ENCODE data around the gene OARD1.

The OARD1 gene

GRCh38 chr6:41047745-41048732 is 24.1 kb downstream of the OARD1 start:
- DNase-seq = no peak

DNA sequence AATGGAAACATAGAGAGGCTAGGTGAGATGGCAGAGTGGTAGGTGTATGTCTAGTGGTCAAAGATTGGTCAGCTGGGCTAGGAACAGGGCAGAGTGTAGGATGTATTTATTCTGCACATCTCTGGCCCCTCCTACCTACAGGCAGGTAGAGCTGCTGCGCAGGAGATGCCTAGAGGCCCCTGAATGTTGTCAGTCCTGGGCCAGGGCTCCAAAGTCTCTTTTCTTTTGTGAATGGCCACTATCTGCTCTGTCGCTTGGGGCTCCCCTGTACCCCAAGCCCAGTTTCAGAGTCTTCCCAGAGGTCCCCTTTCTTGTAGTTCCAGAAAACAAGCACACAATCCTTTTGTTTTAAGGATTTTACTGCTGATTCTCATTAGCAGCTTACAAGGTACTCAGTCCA is 24.9 kb downstream of the OARD1 start:
- no peak for DNase-seq

- DNase-seq = no peak
Observed at GRCh38 chr6:41046084-41046483, 26.1 kb downstream of the OARD1 start.

DNA sequence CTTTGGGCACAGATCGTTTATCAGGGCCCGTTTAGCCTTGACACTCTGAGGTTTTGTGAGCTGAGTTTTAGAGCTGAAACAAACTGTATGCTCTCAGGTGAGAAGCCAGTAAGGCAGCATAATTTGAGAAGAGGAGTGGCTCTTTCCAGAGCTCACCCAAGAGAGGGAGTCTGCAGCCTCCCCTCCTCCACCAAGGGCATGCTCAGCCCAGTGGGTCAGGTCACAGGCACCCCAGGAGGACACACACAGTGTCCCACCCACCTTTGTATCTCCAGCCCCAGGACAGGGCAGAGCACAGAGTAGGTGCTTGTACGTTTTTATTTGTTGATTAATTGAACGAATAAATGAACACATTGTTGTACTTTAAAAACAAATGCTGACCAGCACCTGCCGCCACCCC is 26.5 kb downstream of the OARD1 start:
- DNase-seq = no peak

GRCh38 chr6:41043151-41043550 is 29.0 kb downstream of the OARD1 start:
- DNase-seq = no peak

GRCh38 chr6:41042226-41043055 is 29.7 kb downstream of the OARD1 start, which contains the start of gene TSPO2:
TSS of gene TSPO2 (plus strand) at chr6:41042467. CDS start at chr6:41042986, 519 bp downstream.
- DNase-seq = no peak

DNA sequence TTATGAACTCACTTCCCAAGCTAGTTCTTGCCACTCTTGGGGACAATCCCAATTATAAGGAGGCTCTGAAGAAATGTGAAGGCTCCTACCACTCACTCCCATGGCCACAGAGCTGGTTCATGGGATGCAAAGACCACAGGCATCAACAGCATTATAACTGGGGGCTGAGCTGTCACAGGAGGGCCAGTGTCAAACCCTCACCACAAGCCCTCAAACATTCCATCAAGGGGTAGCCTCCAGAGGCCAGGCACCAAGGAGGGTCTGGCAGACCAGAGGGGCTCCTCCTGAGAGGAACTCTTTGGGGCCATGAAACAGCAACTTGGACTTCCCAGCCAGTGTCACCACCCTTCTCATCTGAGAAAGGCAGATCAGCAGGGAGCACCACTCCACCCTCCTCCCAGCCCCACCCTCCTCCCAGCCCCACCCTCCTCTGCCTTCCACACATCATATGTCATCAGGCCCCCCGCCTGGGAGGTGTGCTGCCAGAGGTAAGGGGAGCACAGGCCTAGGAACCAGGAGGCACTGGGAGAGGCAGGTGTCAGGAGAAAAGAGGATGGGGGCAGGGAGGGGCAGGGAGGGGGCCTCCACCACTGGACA is 31.1 kb downstream of the OARD1 start:
- DNase-seq = no peak

DNA sequence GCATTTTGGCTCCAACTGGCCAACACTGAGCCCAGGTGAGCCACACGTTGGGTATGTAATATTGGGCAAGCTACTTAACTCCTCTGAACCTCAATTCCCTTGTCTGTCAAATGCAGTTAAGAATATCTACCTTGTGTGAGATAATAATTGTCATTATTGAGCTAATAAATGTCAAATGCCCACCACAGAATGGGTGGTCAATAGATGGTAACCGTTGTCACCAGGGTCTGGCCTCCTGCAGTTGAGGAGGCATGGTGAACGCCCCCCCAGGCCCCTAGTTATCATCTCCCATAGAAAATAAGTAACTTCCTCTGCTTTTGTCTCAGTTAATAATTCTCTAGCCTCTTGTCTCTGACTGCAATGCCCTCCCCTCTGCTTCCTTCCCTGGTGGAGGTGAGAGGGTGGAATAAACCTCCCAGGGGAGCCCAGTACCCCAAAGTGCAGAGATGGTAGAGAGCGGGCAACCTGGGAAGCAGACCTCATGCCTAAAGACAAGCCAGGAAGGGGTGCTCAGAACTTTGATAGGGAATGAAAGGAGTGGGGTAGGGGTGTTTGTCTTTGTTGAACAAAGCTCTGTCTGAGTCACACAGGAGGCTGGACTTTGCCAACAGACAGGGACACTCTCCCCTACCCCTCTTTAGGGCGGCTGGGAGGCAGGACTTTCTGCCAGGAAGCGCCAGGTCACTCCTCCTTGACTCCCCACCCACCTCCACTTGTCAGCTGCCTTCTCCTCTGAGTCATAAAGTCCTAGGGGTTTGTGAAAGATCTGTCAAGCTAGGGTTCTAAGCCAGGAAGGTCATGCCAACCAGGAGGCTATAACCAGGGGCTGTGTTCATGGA is 31.8 kb downstream of the OARD1 start:
- no peak for DNase-seq

DNA sequence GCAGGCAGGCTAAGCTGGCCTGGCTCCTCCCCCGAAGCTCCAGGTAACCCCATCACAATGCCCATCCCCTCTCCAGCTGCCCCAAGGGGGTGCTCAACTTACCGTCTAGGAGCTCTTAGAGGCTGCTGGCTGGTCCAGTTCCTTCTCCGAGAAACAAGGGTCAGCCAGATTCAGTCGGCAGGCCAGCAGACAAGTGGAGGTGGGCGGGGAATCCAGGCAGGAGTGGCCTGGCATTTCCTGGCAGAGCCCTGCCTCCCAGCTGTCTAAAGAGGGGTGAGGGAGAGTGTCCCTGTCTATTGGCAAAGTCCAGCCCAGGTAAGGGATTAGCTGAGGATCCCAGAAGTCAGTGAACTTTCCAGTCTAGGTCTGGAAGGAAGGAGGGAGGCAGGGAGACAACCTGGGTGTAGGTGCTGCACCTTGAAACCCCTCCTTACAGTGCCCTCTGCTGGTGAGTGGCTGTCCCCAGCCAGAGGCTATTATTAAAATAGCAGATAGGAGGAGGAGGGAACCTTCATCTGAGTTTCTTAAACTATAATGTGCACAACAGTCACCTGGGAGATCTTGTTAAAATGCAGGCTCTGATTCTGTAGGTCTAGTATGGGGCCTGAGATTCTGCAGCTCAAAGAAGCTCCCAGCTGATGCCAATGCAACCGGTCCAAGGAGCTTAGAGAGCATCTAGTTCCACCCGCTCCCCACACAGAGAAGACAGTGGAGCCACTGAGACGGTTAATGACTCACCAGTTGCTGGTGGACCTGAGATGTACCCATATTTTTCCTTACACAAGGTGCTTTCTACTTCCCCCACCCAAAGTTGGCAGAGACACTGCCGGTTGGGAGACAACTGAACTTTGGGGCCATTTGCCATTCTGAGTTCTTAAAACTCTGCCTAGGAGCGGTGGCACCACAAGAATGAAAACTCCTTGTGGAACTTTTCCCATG is 32.8 kb downstream of the OARD1 start, which contains the start of gene UNC5CL:
Gene UNC5CL (minus strand): TSS at position 162 of the 939 bp plus-strand sequence. CDS start 4,147 bp downstream, outside the sequence.
- DNase-seq = peak in 1 of 4 experiments; percentile 41

DNA sequence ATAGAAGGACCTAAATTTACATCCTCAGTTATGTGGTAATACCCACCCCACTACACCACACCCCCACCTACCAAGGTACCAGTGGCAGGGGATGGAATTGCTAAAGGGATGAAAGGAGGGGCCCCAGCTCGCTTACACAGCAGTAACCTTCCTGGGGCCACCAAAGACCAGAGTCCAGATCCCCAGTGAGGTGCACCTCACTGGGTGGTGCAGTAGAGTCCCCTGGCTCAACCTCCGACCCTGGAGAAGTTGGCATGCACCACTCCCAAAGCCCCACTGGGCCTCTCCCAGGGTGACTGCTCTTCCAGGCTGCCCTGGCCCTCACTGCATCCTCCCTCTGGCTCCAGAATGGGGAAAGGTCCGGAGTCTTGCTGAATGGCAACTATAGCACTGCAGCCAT is 34.0 kb downstream of the OARD1 start:
- DNase-seq = no peak

- no peak for DNase-seq
Observed at GRCh38 chr6:41037107-41037900, 34.9 kb downstream of the OARD1 start.

DNA sequence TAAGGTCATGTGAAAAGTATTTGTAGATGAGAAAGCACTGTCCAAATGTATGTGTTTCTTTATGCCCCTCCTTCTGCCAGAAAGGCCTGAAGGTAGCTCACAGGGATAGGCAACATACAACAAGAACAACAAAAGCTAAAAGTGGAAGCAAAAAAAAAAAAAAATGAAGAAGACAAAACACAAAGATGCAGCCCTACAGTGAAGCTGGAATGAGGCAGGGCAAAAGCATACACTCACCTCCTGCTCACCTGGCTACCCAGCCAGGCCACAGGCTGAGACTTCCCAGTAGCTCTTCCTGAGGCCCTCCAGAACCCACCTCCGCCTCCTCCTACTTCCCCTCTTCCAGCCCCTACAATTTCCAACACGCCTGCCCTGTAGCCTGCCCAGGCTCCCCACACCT is 35.6 kb downstream of the OARD1 start:
- DNase-seq = no peak

- no peak for DNase-seq
Observed at GRCh38 chr6:41036186-41036585, 36.0 kb downstream of the OARD1 start.

DNA sequence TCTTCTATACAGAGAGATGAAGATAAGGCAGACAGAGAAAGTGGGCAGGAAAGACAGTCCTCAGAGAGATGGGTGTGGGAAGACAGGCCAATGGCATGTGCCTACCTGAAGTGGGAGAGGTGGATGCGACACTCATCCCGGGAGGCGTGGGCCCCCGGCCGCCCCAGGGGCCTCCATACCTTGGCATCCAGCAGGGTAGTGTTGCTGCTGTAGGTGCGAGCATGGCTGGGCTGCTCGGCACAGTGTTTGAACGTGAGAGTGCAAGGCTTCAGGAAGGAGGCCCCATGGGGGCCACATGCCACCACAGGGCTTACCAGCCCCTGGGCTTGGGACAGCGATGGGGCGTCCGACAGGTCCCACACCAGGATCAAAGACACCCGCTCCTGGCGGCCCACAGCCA is 38.4 kb downstream of the OARD1 start:
- no peak for DNase-seq

DNA sequence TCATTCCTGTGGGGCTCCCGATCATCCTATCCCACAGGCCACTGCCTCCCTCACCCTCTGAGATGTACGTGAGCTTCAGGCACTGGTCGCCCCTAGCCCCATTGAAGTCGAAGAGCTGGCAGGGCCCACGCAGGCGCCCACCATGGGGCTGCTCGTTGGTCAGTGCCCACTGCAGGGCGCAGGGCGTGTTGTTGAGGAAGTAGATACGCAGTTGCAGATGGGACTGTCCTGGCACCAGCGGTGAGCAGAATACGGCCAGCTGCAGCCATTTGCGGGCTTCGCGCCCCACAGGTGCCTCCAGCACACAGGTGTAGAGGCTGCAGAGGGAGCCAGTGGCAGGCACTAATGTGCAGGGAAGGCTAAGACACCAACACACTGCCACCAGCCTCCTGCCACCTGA is 39.3 kb downstream of the OARD1 start:
- DNase-seq = no peak

DNA sequence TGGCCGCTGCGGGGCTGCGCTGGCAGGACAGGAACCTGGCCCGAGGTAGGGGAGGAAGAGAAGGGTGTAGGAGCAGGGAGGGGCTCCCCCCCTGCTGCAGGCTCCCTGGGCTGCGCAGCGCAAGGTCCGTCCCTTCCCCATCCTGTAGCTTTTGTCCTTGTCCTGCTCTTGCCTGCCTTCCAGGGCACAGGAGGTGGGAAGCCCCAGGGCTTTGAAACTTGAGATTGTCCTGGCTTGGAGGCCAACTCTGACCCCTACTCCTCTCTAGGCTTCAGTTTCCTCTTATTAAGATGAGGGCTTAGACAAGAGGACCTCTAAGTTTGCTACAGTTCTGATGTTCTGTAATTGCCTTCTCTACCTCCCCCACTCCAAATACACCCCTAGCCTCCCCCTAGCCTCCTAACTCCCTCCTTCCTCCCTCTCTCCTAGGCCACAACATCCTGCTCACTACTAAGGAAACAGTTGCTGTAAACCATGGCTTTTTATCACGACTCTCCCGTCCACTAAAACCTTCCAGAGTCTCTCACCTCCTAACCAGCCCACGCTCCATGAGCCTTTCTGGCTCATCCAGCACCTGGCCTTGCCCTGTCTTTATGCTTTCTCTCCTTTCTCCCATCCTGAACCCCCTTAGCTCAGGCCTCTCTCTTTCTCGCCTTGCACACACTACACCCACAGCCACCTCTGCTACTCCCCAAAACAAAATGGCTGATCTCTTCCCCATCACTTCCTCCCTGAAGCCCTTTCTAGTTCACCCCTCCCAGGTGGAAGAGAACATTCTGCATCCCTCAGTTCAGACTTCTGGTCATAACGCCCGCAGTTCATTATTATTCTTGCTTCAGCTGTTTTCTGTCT is 43.4 kb downstream of the OARD1 start:
- DNase-seq = peak in 1 of 4 experiments; percentile 24

GRCh38 chr6:41027799-41028560 is 44.2 kb downstream of the OARD1 start:
- peak; percentile 24 to 66 (median 47) for DNase-seq

DNA sequence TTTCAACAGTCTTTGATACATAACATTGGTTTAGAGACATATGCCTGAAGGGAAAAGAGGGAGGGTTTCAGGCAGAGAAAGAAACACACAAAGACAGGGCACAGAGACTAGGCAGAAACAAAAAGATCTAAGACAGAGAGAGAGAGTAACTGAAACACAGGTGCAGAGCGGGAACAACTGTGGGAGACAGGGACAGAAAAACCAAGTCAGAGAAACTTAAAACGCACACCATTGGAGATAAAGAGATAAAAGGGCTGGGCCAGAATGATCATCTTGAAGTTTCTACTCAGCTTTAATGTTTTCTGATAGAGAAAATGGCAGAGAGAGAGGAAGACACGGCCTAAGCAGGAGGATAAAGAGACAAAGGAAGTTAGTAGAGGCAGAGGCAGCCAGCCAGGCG is 44.9 kb downstream of the OARD1 start:
- DNase-seq = no peak

Data from activated naive CD4-positive, alpha-beta T cell (primary cell).